Urothelium cell line (cell line): ENCODE data around the gene ASPRV1.
"Not testable (repeated sequence)": the region's sequence is repeated elsewhere in the genome, so short reads cannot be mapped to it uniquely, and the experiment has no call there.

Source experiments
- DNase-seq: peaks from one replicate; pipeline ENCODE4 v3.0.0; 2011; ENCODE audit warnings: low spot score, mixed read lengths
- FAIRE-seq: peaks from 2 replicates; lab custom pipeline; 2011; peaks lifted over from hg19 to GRCh38; lab: Jason Lieb, UNC

Gene ASPRV1

GRCh38 chr2:69961496-69961895 lies at the start of gene ASPRV1:
Gene ASPRV1 (minus strand): TSS chr2:69961631. CDS start chr2:69961436, 195 bp downstream.
- DNase-seq (no peak), FAIRE-seq (peak; percentile 9)

GRCh38 chr2:70010576-70011111 lies 49.2 kb upstream of the ASPRV1 start:
- no peak for DNase-seq
- FAIRE-seq: no peak

- no peak for DNase-seq
- FAIRE-seq: peak; percentile 83
These were observed 48.5 kb upstream of the ASPRV1 start for GRCh38 chr2:70009762-70010575.

- DNase-seq: no peak
These were observed 46.9 kb upstream of the ASPRV1 start for GRCh38 chr2:70008290-70008689.

GRCh38 chr2:70007151-70007550 lies 45.7 kb upstream of the ASPRV1 start:
- no peak for FAIRE-seq
- DNase-seq: no peak

More at GRCh38 chr2:70008290-70008689, 46.9 kb upstream of the ASPRV1 start:
- no peak for FAIRE-seq

GRCh38 chr2:70006447-70006784 lies 45.0 kb upstream of the ASPRV1 start:
- no peak for FAIRE-seq
- no peak for DNase-seq

GRCh38 chr2:70005752-70006446 lies 44.5 kb upstream of the ASPRV1 start:
- FAIRE-seq (peak; percentile 68), DNase-seq (no peak)

GRCh38 chr2:70005216-70005615 lies 43.8 kb upstream of the ASPRV1 start:
- DNase-seq (no peak), FAIRE-seq (no peak)

GRCh38 chr2:70003093-70003830 lies 41.8 kb upstream of the ASPRV1 start:
- peak; percentile 2 for DNase-seq
- FAIRE-seq: no peak

- FAIRE-seq: no peak
- no peak for DNase-seq
These were observed 40.9 kb upstream of the ASPRV1 start for GRCh38 chr2:70002241-70002899.

- not testable (repeated sequence) for DNase-seq, FAIRE-seq
These were observed 39.1 kb upstream of the ASPRV1 start for GRCh38 chr2:70000529-70000928.

GRCh38 chr2:69998761-69999160 lies 37.3 kb upstream of the ASPRV1 start:
- FAIRE-seq (no peak), DNase-seq (no peak)

- peak; percentile 90 for FAIRE-seq
These were observed 35.8 kb upstream of the ASPRV1 start for GRCh38 chr2:69997015-69997830.

GRCh38 chr2:69995511-69995910 lies 34.1 kb upstream of the ASPRV1 start:
- FAIRE-seq (no peak), DNase-seq (no peak)

More at GRCh38 chr2:69997015-69997830, 35.8 kb upstream of the ASPRV1 start:
- peak; percentile 84 for DNase-seq

GRCh38 chr2:69994166-69994565 lies 32.7 kb upstream of the ASPRV1 start:
- FAIRE-seq (no peak), DNase-seq (no peak)

- FAIRE-seq (no peak), DNase-seq (no peak)
These were observed 32.3 kb upstream of the ASPRV1 start for GRCh38 chr2:69993708-69994107.

- no peak for DNase-seq
- FAIRE-seq: no peak
These were observed 31.7 kb upstream of the ASPRV1 start for GRCh38 chr2:69993048-69993565.

- no peak for DNase-seq
- FAIRE-seq: no peak
These were observed 31.0 kb upstream of the ASPRV1 start for GRCh38 chr2:69992310-69993047.
